Frontal cortex (tissue), 1 donor: ENCODE measurements around the gene PRR35. TPM values are rescaled to one million over a fixed set of nuclear protein-coding genes. Genes with fewer than 3 reads are reported as not detected.

Source experiments
- small RNA-seq: library from RNA; depleted of rRNA; stranded (forward); fragments of <200 nt; gene quantifications from one replicate; pipeline ENCODE3, GENCODE V24; 2014
- total RNA-seq: library from RNA; depleted of rRNA; stranded (reverse); fragments of >200 nt; gene quantifications from one replicate; pipeline ENCODE4 v1.2.3, GENCODE V29; 2014

PRR35 gene
- total RNA-seq, 1 donor from 2014 or later = not detected

Small RNAs within 50 kb of the gene (small RNA-seq; reads per million reads assigned to genes)
- gene MIR3176 (0.56 reads per million, percentile 44 among the genes with 10 or more reads in this experiment), gene MIR5587 (not detected), gene Z98883.1 (not detected)

Other genes starting within 250 kb of the PRR35 start
- gene AXIN1, start 207.7 kb upstream of the PRR35 start, total RNA-seq = 24.5 TPM
- gene MRPL28, start 189.9 kb upstream of the PRR35 start, total RNA-seq = 44.8 TPM
- 18.8 TPM for gene PGAP6, start 178.4 kb upstream of the PRR35 start, total RNA-seq
- gene NME4, start 163.2 kb upstream of the PRR35 start, total RNA-seq = 12.6 TPM
- 7.7 TPM for gene DECR2, start 158.5 kb upstream of the PRR35 start, total RNA-seq
- 26.5 TPM for gene RAB11FIP3, start 134.7 kb upstream of the PRR35 start, total RNA-seq
- 7.3 TPM for gene CAPN15, start 32.7 kb upstream of the PRR35 start, total RNA-seq
- 0.41 TPM for gene NHLRC4, start 6.6 kb downstream of the PRR35 start, total RNA-seq
- gene PIGQ, start 9.6 kb downstream of the PRR35 start, total RNA-seq = 16.7 TPM
- gene RAB40C, start 29.7 kb downstream of the PRR35 start, total RNA-seq = 25.3 TPM
- gene WFIKKN1, start 70.6 kb downstream of the PRR35 start, total RNA-seq = 0.41 TPM
- gene METTL26, start 75.9 kb downstream of the PRR35 start, total RNA-seq = 31.8 TPM
- gene MCRIP2, start 81.4 kb downstream of the PRR35 start, total RNA-seq = 9.8 TPM
- 8.2 TPM for gene WDR90, start 89.0 kb downstream of the PRR35 start, total RNA-seq
- 17.9 TPM for gene RHOT2, start 107.7 kb downstream of the PRR35 start, total RNA-seq
- 2.0 TPM for gene RHBDL1, start 115.3 kb downstream of the PRR35 start, total RNA-seq
- 77.5 TPM for gene STUB1, start 120.0 kb downstream of the PRR35 start, total RNA-seq
- 10.2 TPM for gene JMJD8, start 123.9 kb downstream of the PRR35 start, total RNA-seq
- gene WDR24, start 130.0 kb downstream of the PRR35 start, total RNA-seq = 2.9 TPM
- gene FBXL16, start 145.4 kb downstream of the PRR35 start, total RNA-seq = 4.5 TPM
- gene METRN, start 154.7 kb downstream of the PRR35 start, total RNA-seq = 23.6 TPM
- 13.0 TPM for gene ANTKMT, start 160.8 kb downstream of the PRR35 start, total RNA-seq
- gene CCDC78, start 166.0 kb downstream of the PRR35 start, total RNA-seq = 4.5 TPM
- 11.4 TPM for gene HAGHL, start 166.7 kb downstream of the PRR35 start, total RNA-seq
- gene CIAO3, start 180.6 kb downstream of the PRR35 start, total RNA-seq = 50.1 TPM
- gene MSLN, start 200.3 kb downstream of the PRR35 start, total RNA-seq = not detected
- gene RPUSD1, start 228.0 kb downstream of the PRR35 start, total RNA-seq = 12.6 TPM
- gene CHTF18, start 228.2 kb downstream of the PRR35 start, total RNA-seq = 9.8 TPM
- gene GNG13, start 240.3 kb downstream of the PRR35 start, total RNA-seq = not detected